ENCODE results near the gene THAP10. TPM values are rescaled to one million over a fixed set of nuclear protein-coding genes. Genes with fewer than 3 reads are reported as not detected.
A peak's percentile ranks its signal among the peaks of the same experiment; 100 is the strongest.

THAP10 gene
- 3.1 TPM for polyA plus RNA-seq (2013, experiment 1 of 2)
- polyA plus RNA-seq (2013, experiment 2 of 2) = 3.6 TPM

- H3K18ac ChIP-seq (ENCODE audit: low read length) = no peak within 1 kb of the TSS
- H4K8ac ChIP-seq (ENCODE audit: low read depth, low read length) = peak within 1 kb of the TSS; percentile 2
- no peaks in the 10 kb centered on the region for H3K36me3 ChIP-seq (ENCODE audit: control insufficient read depth, insufficient read depth, low read length)
- DNase-seq = peak; percentile 95
- no peak within 1 kb of the TSS for H3K23ac ChIP-seq (ENCODE audit: low read length)
- H3K9ac ChIP-seq (ENCODE audit: low read length) = peak within 1 kb of the TSS; percentile 79
- WGBS (ENCODE audit: extremely low coverage, insufficient coverage, low lambda C conversion rate) = no CpG with 5 or more reads among the region's 61 CpGs
- no peak within 1 kb of the TSS for H2BK5ac ChIP-seq (ENCODE audit: low read length)
- no peak within 1 kb of the TSS for H2AK5ac ChIP-seq (ENCODE audit: low read length)
- H3K79me2 ChIP-seq (ENCODE audit: control insufficient read depth, insufficient read depth, low read length) = peaks cover 2% of the 10 kb centered on the region
- H3K4ac ChIP-seq (ENCODE audit: low read depth, low read length) = no peak within 1 kb of the TSS
- peak within 1 kb of the TSS; percentile 63 for H3K4me3 ChIP-seq (ENCODE audit: low read length)
- H3K27ac ChIP-seq (ENCODE audit: low read depth, low read length) = peak within 1 kb of the TSS; percentile 61
- H4K5ac ChIP-seq (ENCODE audit: low read length) = no peak within 1 kb of the TSS
- no peaks in the 10 kb centered on the region for H3K27me3 ChIP-seq (ENCODE audit: insufficient read depth, low read length, poor library complexity)
- H2BK120ac ChIP-seq (ENCODE audit: low read depth, low read length) = no peak within 1 kb of the TSS
- peaks cover 4% of the 10 kb centered on the region for H3K79me1 ChIP-seq (ENCODE audit: low read length)
- H3K56ac ChIP-seq (ENCODE audit: low read length) = peak within 1 kb of the TSS; percentile 88
- no peak within 1 kb of the TSS for H2BK15ac ChIP-seq (replicated peaks; ENCODE audit: low read depth)
- peak within 1 kb of the TSS; percentile 74 for H3K4me2 ChIP-seq (ENCODE audit: low read length)
- peaks cover 3% of the 10 kb centered on the region for H3K4me1 ChIP-seq (ENCODE audit: control insufficient read depth, low read depth, low read length)
Observed at GRCh38 chr15:70892002-70892911, at the start of gene THAP10, which contains the start of gene LRRC49. TSS of gene THAP10 (minus strand) at chr15:70892433. CDS start at chr15:70892272, 161 bp downstream. TSS of gene LRRC49 (plus strand) at chr15:70892826. CDS start at chr15:70892895, 69 bp downstream.

GRCh38 chr15:70936326-70936725 is 44.1 kb upstream of the THAP10 start:
- Histone ChIP-seq H2BK5ac (ENCODE audit: low read length) (no peak overlapping the region), H3K23ac (ENCODE audit: low read length) (no peak overlapping the region), H3K56ac (ENCODE audit: low read length) (peak overlapping the region; percentile 19), H4K5ac (ENCODE audit: low read length) (no peak overlapping the region), H3K18ac (ENCODE audit: low read length) (no peak overlapping the region), H3K36me3 (ENCODE audit: control insufficient read depth, insufficient read depth, low read length) (no peaks in the 10 kb centered on the region), H3K79me2 (ENCODE audit: control insufficient read depth, insufficient read depth, low read length) (no peaks in the 10 kb centered on the region), H4K8ac (ENCODE audit: low read depth, low read length) (no peak overlapping the region), H3K4me2 (ENCODE audit: low read length) (no peak overlapping the region), H3K9ac (ENCODE audit: low read length) (no peak overlapping the region), H3K4me1 (ENCODE audit: control insufficient read depth, low read depth, low read length) (no peaks in the 10 kb centered on the region), H3K27ac (ENCODE audit: low read depth, low read length) (no peak overlapping the region), H3K27me3 (ENCODE audit: insufficient read depth, low read length, poor library complexity) (no peaks in the 10 kb centered on the region), H2AK5ac (ENCODE audit: low read length) (no peak overlapping the region), H3K4ac (ENCODE audit: low read depth, low read length) (no peak overlapping the region), H2BK15ac (replicated peaks; ENCODE audit: low read depth) (no peak overlapping the region), H2BK120ac (ENCODE audit: low read depth, low read length) (no peak overlapping the region), H3K79me1 (ENCODE audit: low read length) (no peaks in the 10 kb centered on the region), H3K4me3 (ENCODE audit: low read length) (no peak overlapping the region)
- no CpG with 5 or more reads among the region's 4 CpGs for WGBS (ENCODE audit: extremely low coverage, insufficient coverage, low lambda C conversion rate)
- DNase-seq = no peak

GRCh38 chr15:70935631-70936030 is 43.4 kb upstream of the THAP10 start:
- Histone ChIP-seq H3K4me2 (ENCODE audit: low read length) (no peak overlapping the region), H3K79me2 (ENCODE audit: control insufficient read depth, insufficient read depth, low read length) (no peaks in the 10 kb centered on the region), H3K23ac (ENCODE audit: low read length) (no peak overlapping the region), H3K4ac (ENCODE audit: low read depth, low read length) (no peak overlapping the region), H3K27ac (ENCODE audit: low read depth, low read length) (no peak overlapping the region), H2BK5ac (ENCODE audit: low read length) (no peak overlapping the region), H4K8ac (ENCODE audit: low read depth, low read length) (no peak overlapping the region), H3K36me3 (ENCODE audit: control insufficient read depth, insufficient read depth, low read length) (no peaks in the 10 kb centered on the region), H3K9ac (ENCODE audit: low read length) (no peak overlapping the region), H2BK15ac (replicated peaks; ENCODE audit: low read depth) (no peak overlapping the region), H2BK120ac (ENCODE audit: low read depth, low read length) (no peak overlapping the region), H3K4me1 (ENCODE audit: control insufficient read depth, low read depth, low read length) (no peaks in the 10 kb centered on the region), H3K27me3 (ENCODE audit: insufficient read depth, low read length, poor library complexity) (no peaks in the 10 kb centered on the region), H3K79me1 (ENCODE audit: low read length) (no peaks in the 10 kb centered on the region), H3K18ac (ENCODE audit: low read length) (no peak overlapping the region), H4K5ac (ENCODE audit: low read length) (no peak overlapping the region), H3K4me3 (ENCODE audit: low read length) (no peak overlapping the region), H2AK5ac (ENCODE audit: low read length) (no peak overlapping the region), H3K56ac (ENCODE audit: low read length) (no peak overlapping the region)
- WGBS (ENCODE audit: extremely low coverage, insufficient coverage, low lambda C conversion rate) = no CpG with 5 or more reads among the region's 3 CpGs
- no peak for DNase-seq

- Histone ChIP-seq H4K8ac (ENCODE audit: low read depth, low read length) (no peak overlapping the region), H3K4me1 (ENCODE audit: control insufficient read depth, low read depth, low read length) (no peaks in the 10 kb centered on the region), H3K36me3 (ENCODE audit: control insufficient read depth, insufficient read depth, low read length) (no peaks in the 10 kb centered on the region), H3K4me3 (ENCODE audit: low read length) (no peak overlapping the region), H3K56ac (ENCODE audit: low read length) (no peak overlapping the region), H2AK5ac (ENCODE audit: low read length) (no peak overlapping the region), H3K9ac (ENCODE audit: low read length) (no peak overlapping the region), H2BK5ac (ENCODE audit: low read length) (no peak overlapping the region), H3K27me3 (ENCODE audit: insufficient read depth, low read length, poor library complexity) (no peaks in the 10 kb centered on the region), H3K4ac (ENCODE audit: low read depth, low read length) (no peak overlapping the region), H4K5ac (ENCODE audit: low read length) (no peak overlapping the region), H3K79me2 (ENCODE audit: control insufficient read depth, insufficient read depth, low read length) (no peaks in the 10 kb centered on the region), H3K4me2 (ENCODE audit: low read length) (no peak overlapping the region), H3K18ac (ENCODE audit: low read length) (no peak overlapping the region), H3K79me1 (ENCODE audit: low read length) (no peaks in the 10 kb centered on the region), H3K23ac (ENCODE audit: low read length) (no peak overlapping the region), H3K27ac (ENCODE audit: low read depth, low read length) (no peak overlapping the region), H2BK120ac (ENCODE audit: low read depth, low read length) (no peak overlapping the region), H2BK15ac (replicated peaks; ENCODE audit: low read depth) (no peak overlapping the region)
- WGBS (ENCODE audit: extremely low coverage, insufficient coverage, low lambda C conversion rate) = no CpG with 5 or more reads among the region's 3 CpGs
- DNase-seq = no peak
Observed at GRCh38 chr15:70933411-70933810, 41.2 kb upstream of the THAP10 start.

GRCh38 chr15:70932397-70932796 is 40.2 kb upstream of the THAP10 start:
- Histone ChIP-seq H3K36me3 (ENCODE audit: control insufficient read depth, insufficient read depth, low read length) (no peaks in the 10 kb centered on the region), H3K79me2 (ENCODE audit: control insufficient read depth, insufficient read depth, low read length) (no peaks in the 10 kb centered on the region), H3K79me1 (ENCODE audit: low read length) (no peaks in the 10 kb centered on the region), H4K5ac (ENCODE audit: low read length) (no peak overlapping the region), H3K4ac (ENCODE audit: low read depth, low read length) (no peak overlapping the region), H3K4me2 (ENCODE audit: low read length) (no peak overlapping the region), H3K27me3 (ENCODE audit: insufficient read depth, low read length, poor library complexity) (no peaks in the 10 kb centered on the region), H3K9ac (ENCODE audit: low read length) (no peak overlapping the region), H3K23ac (ENCODE audit: low read length) (no peak overlapping the region), H3K56ac (ENCODE audit: low read length) (no peak overlapping the region), H2BK5ac (ENCODE audit: low read length) (no peak overlapping the region), H4K8ac (ENCODE audit: low read depth, low read length) (no peak overlapping the region), H2AK5ac (ENCODE audit: low read length) (no peak overlapping the region), H2BK120ac (ENCODE audit: low read depth, low read length) (no peak overlapping the region), H2BK15ac (replicated peaks; ENCODE audit: low read depth) (no peak overlapping the region), H3K18ac (ENCODE audit: low read length) (no peak overlapping the region), H3K4me1 (ENCODE audit: control insufficient read depth, low read depth, low read length) (no peaks in the 10 kb centered on the region), H3K27ac (ENCODE audit: low read depth, low read length) (no peak overlapping the region), H3K4me3 (ENCODE audit: low read length) (no peak overlapping the region)
- DNase-seq = no peak
- WGBS (ENCODE audit: extremely low coverage, insufficient coverage, low lambda C conversion rate) = no CpG with 5 or more reads among the region's 2 CpGs
